NCI-H187 (cell line): ENCODE results near the gene WDR87.
"Not testable (repeated sequence)": the region's sequence is repeated elsewhere in the genome, so short reads cannot be mapped to it uniquely, and the experiment has no call there.

Experiments
- DNase-seq, 2 experiments: peaks; one replicate each; lab custom pipeline; 2025; lab: John Stamatoyannopoulos, UW

The WDR87 gene

DNA sequence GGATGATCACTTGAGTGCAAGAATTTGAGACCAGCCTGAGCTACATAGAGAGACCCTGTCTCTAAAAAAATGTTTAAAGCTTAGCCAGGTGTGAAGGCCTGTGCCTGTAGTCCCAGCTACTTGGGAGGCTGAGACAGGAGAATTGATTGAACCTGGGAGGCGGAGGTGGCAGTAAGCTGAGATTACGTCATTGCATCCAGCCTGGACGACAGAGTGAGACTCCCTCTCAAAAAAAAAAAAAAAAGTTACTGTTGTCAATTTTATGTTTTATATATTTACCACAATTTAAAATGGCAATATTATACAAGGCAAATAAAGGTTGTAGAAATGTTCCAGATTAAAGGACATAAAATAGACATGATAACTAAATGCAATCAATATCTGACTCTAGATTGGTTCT lies 29.2 kb downstream of the WDR87 start:
- DNase-seq = no peak

DNA sequence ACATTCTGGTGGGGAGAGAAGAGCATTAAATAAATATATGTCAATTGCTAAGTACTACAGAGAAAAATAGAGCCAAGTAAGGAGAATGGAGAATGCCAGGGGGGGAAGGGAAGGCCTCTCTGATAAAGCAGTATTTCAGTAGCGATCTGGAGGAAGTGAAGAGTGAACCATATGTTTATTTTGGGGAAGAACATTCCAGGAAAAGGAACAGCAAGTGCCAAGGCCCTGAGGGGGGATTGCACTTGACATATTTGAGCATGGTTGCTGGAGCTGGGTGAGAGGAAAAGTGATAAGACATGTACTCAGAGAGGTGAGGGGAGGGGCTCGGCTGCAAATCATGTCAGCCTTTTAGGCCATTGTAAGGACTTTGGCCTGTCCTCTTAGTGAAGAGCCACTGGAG lies 30.4 kb downstream of the WDR87 start:
- no peak for DNase-seq

DNA sequence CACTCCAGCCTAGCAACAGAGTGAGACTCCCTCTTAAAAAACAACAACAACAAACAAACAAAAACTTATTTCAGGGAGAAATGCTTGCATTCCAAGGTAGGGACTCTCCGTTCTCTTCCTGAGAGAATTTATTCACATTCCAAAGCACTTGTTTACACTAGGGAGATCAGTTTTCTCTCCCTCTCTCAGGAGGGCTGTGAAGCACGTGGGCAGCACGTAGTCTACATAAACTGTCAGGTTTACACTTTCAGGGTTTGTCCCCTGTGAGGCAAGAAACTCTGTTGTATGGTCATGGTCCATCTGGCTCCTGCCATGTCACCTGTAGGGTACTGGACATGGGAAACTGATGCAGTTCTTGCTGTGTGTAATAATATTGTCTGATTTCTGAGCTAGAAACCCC lies 31.6 kb downstream of the WDR87 start:
- no peak for DNase-seq

DNA sequence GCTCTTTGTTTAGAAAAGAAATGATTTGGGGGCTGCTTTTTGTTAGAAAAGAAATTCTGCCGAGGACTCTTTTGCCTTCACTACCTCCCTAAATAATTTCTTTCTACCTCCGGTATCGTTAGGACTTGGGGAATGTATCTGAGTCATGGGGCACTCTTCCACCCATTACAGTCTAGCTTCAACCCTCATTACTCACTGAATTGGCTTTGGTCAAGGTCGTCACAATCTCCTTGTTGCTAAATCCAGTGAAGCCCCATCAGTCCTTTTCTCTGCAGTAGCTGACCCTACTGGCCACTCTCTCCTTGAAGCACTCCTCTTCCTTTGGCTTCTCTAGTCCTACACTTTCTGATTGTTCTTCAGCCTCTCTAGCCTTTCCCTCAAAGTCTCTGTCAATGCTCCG lies 34.0 kb downstream of the WDR87 start:
- no peak for DNase-seq

DNA sequence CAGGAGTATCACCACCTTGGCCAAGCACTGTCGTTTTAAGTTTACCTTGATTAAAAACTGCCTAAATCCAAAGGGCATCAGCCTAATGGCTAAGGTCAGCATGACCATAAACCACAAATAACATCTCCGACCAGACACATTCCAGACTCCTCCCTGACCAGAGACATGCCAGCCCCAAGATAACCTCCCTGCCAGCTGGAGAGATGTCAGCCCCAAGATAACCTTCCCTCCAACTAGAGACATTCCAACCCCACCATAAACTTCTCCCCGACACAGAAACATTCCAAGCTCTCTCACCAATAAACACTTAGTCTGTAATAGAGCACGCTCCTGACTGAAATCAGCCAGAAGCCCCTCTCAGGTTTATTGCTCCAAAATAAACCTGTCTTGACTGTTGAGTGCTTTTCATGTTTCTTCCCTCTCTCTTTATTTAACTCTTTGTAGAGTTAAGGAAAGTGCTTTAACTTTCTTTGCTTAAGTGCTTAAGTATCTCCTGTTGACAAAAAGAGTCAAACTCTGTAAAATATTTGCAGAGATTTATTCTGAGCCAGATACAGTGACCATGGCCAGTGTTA lies 36.5 kb downstream of the WDR87 start:
- no peak for DNase-seq

DNA sequence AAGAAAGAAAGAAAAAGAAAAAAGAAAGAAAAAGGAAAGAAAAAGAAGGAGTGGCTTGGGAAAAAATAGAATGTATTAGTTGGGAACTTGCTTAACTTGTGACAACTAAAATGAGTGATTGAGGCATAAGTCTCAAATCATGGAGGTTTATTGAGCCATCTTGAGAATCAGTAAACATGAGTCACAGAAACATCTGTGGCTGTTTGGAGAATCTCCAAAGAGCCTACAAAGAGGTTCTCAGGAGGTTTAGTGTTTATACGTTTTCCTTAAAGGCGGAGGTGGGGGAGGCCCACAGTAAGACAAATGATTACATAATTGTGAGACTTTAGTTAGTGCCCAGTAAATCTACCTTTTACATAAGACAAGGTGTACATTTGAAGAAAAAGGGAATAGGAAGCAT lies 38.6 kb downstream of the WDR87 start:
- DNase-seq = no peak

DNA sequence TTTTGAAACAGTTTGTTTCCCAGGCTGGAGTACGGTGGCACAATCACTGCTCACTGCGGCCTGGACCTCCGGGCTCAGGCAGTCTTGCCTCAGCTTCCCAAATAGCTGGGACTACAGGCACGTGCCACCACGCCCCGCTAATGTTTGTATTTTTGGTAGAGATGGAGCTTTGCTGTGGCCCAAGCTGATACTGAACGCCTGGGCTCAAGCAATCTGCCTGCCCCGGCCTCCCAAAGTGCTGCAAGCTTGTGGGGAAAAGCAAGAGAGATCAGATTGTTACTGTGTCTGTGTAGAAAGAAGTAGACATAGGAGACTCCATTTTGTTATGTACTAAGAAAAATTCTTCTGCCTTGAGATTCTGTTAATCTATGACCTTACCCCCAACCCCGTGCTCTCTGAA lies 40.5 kb downstream of the WDR87 start:
- not testable (repeated sequence) for DNase-seq

DNA sequence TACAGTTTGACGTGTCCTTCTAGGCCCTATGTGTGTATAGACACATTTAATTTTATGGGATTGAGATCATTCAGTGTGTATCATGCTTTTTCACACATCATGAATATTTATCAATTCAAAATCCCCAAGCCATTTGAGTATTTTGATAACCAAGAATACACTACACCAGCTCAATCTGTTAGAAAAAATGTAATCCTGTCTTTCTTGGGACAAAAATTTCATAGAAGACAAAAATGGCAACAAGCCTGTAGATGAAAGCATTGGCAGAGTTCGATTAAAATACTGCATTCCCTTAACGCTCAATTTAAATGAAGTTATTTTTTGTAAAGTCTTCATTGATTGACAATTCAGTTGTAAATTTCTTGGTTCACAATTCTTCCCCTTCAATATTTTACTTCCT lies 41.9 kb downstream of the WDR87 start:
- DNase-seq = no peak

DNA sequence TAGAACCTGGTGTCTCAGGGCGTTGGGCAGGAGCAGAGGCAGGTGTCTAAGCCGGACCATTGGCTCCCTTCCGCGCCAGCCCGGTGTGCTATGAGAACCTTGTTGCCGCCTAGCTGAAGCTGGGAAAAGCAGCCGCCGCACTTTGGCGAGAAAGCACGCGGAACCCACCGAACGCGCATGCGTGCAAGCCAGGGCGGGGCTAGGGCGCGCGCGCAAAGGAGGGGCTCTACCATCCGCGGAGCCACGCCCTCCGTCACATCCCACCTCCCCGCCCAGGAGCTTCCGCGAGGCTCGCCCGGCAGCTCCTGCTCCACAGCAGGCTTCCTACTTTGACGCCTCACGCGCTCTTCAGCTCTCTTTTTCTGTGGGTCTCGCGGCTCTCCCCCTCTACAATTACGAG lies 51.3 kb downstream of the WDR87 start:
- peak; percentile 44 to 72 for DNase-seq

DNA sequence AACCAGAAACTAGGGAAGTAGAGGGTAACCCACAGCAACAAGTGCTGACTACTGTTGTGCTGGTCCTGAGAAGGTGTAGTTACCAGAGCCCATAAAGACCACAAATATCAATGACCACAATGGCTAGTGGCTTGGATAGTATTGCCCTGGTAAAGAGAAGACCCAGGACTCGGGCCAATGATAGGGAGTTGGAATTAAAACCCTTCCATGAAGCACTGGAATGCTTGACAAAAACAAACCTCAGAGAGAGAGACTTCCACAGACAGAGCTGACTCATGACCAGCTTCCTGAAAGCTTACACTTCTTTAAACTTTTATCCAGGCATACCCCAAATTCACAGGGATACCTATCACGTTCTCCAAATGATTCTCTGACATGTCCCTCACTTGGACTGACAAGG lies 60.5 kb downstream of the WDR87 start:
- no peak for DNase-seq
